H1 (cell line): ENCODE results near the gene PRIMPOL. TPM values are rescaled to one million over a fixed set of nuclear protein-coding genes. Genes with fewer than 3 reads are reported as not detected.

Experiments
- ZNF274 ChIP-seq: IDR thresholded peaks from 2 replicates; pipeline ENCODE4 v1.7.0; 2012; ENCODE audit warnings: low read length, borderline replicate concordance; ENCODE audit errors: extremely low read depth
- polyA plus RNA-seq, 7 experiments: library from polyadenylated mRNA; depleted of rRNA in 3 of 7; stranded (reverse) in 5 of 7; unstranded in 2 of 7; fragments of >200 nt in 5 of 7; fragments of 200-250 nt in 2 of 7; gene quantifications; 1 replicate in 5 of 7; 2 replicates in 1 of 7; 4 replicates in 1 of 7; pipeline versions ENCODE4 v1.2.1 to v1.2.3, GENCODE V29; 2011 to 2013; ENCODE audit warnings: missing spikeins in 2 of 7, mixed read lengths in 2 of 7
- total RNA-seq: library from RNA; stranded (reverse); fragmentation: NEBNext Ultra II Directional; extraction: Animal tissue kit (Norgen Biotek cat#: 25700); gene quantifications from 2 replicates; pipeline ENCODE4 v1.2.1, GENCODE V29; 2021
- TF ChIP-seq, protein P1 (sequence below), 3 experiments: IDR thresholded peaks; 1 replicate in 2 of 3; 2 replicates in 1 of 3; pipeline versions ENCODE4 v1.5.1 to v1.6.1; 2011; ENCODE audit warnings: low read length in 3 of 3, mild to moderate bottlenecking in 3 of 3, inconsistent platforms in 2 of 3, low read depth in 1 of 3, moderate library complexity in 1 of 3; ENCODE audit not compliant: insufficient read depth in 1 of 3; ENCODE audit errors: control extremely low read depth in 1 of 3

PRIMPOL gene
- total and polyA plus RNA-seq, 2 of the 8 experiments (the other 6 are each of a cell fraction or from before 2014, with no cell fraction given) = 4.4 to 6.7 TPM

DNA sequence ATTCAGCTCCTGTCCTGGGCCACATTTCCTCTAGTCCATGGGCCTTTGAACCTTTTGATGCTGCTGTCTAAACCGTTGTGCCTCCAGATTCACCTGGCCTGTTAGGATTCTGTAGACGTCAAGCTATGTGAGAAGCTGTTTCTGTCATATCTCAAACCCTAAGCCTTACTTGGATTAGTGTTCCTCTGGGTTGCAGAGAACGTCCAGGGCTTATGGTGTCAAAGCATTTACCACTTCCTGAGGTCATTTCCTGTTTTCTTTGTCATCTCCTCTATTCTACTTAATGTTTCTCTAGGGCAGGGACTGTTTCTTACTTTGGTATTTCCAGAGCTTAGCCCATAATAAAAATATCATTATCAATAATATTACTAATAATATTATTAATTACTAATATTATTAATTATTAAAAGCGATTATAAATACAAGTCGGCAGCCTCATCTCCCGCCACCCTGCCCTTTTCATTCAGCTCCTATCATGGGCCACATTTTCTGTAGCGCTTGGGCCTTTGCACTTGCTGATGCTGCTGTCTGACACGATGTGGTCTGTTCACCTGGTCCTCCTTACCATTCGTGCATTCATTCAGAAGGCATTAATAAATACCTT, 19.1 kb downstream of the PRIMPOL start (continued):
- TF ChIP-seq ZNF274 = no peak
- TF ChIP-seq, protein P1, sequence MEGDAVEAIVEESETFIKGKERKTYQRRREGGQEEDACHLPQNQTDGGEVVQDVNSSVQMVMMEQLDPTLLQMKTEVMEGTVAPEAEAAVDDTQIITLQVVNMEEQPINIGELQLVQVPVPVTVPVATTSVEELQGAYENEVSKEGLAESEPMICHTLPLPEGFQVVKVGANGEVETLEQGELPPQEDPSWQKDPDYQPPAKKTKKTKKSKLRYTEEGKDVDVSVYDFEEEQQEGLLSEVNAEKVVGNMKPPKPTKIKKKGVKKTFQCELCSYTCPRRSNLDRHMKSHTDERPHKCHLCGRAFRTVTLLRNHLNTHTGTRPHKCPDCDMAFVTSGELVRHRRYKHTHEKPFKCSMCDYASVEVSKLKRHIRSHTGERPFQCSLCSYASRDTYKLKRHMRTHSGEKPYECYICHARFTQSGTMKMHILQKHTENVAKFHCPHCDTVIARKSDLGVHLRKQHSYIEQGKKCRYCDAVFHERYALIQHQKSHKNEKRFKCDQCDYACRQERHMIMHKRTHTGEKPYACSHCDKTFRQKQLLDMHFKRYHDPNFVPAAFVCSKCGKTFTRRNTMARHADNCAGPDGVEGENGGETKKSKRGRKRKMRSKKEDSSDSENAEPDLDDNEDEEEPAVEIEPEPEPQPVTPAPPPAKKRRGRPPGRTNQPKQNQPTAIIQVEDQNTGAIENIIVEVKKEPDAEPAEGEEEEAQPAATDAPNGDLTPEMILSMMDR (IDR thresholded peaks at IDR 0.05; ENCODE audit: control extremely low read depth in 1 of 3, insufficient read depth in 1 of 3, low read depth in 1 of 3, low read length in 3 of 3) = no peak
